A549 (cell line): ENCODE results near the gene SERINC5.

Source experiments
- GATA3 ChIP-seq: IDR thresholded peaks from 2 replicates; pipeline ENCODE4 v1.6.1; 2012; ENCODE audit warnings: borderline replicate concordance
- HOXA7 ChIP-seq: fragments of 250-450 bp; sonication (Bioruptor Pico); IDR thresholded peaks from 2 replicates; pipeline ENCODE4 v1.5.0; 2020; ENCODE audit warnings: mild to moderate bottlenecking, moderate library complexity
- MAFK ChIP-seq: fragments of 450-650 bp; IDR thresholded peaks from 2 replicates; pipeline ENCODE4 v1.6.1; 2014; ENCODE audit not compliant: partially characterized antibody
- NR3C1 ChIP-seq: fragments of >200 bp; sonication (Bioruptor Twin); formaldehyde crosslinking; IDR thresholded peaks from 3 replicates; pipeline ENCODE4 v1.6.1; 2017
- POLR2A ChIP-seq: IDR thresholded peaks from 2 replicates; pipeline ENCODE4 v1.6.1; 2012; ENCODE audit warnings: mild to moderate bottlenecking, low read length
- RAD21 ChIP-seq, 2 experiments: fragments of >200 bp in 1 of 2; sonication (Bioruptor Twin) in 1 of 2; formaldehyde crosslinking in 1 of 2; IDR thresholded peaks in 1 of 2; conservative IDR thresholded peaks in 1 of 2; 2 replicates in 1 of 2; 3 replicates in 1 of 2; pipeline ENCODE4 v1.6.1; 2012 to 2018; ENCODE audit warnings: inconsistent platforms in 1 of 2
- ZFP36 ChIP-seq: fragments of 450-650 bp; IDR thresholded peaks from 2 replicates; pipeline ENCODE4 v1.6.1; 2014; ENCODE audit warnings: borderline replicate concordance; ENCODE audit not compliant: partially characterized antibody
- TF ChIP-seq, protein P1 (sequence below): fragments of >200 bp; sonication (Bioruptor Twin); formaldehyde crosslinking; IDR thresholded peaks from 3 replicates; pipeline ENCODE4 v1.5.1; 2016
- TF ChIP-seq, protein P2 (sequence below): IDR thresholded peaks from 2 replicates; pipeline ENCODE4 v1.6.1; 2012
- TF ChIP-seq, protein P3 (sequence below): fragments of 250-450 bp; sonication (Bioruptor Pico); IDR thresholded peaks from 2 replicates; pipeline ENCODE4 v1.5.0; 2021; ENCODE audit warnings: mild to moderate bottlenecking, moderate library complexity, borderline replicate concordance

DNA sequence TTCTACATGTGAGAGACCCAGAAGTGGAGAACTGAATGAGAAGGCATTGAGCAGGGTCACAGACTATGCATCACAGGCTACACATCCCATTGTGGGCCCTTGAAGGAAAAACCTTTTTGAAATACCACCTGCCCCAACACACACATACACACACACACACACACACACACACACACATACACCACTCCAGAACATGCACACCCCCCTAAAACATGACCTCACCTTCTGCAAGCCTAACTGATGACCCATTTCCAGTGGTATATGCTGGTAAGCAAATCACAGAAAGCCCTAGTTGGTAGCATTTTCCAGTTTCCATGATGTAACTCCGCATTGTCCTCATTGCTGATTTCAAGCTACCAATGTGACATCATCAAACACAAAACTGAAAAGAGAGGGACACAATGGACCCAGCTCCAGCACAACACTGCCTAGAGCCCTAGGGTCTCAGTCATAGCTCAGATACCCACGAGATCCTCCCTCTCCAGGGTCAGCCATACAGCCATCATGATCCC is 184.3 kb downstream of the SERINC5 start:
- TF ChIP-seq GATA3 = no peak
- TF ChIP-seq HOXA7 = no peak
- TF ChIP-seq, protein P1, sequence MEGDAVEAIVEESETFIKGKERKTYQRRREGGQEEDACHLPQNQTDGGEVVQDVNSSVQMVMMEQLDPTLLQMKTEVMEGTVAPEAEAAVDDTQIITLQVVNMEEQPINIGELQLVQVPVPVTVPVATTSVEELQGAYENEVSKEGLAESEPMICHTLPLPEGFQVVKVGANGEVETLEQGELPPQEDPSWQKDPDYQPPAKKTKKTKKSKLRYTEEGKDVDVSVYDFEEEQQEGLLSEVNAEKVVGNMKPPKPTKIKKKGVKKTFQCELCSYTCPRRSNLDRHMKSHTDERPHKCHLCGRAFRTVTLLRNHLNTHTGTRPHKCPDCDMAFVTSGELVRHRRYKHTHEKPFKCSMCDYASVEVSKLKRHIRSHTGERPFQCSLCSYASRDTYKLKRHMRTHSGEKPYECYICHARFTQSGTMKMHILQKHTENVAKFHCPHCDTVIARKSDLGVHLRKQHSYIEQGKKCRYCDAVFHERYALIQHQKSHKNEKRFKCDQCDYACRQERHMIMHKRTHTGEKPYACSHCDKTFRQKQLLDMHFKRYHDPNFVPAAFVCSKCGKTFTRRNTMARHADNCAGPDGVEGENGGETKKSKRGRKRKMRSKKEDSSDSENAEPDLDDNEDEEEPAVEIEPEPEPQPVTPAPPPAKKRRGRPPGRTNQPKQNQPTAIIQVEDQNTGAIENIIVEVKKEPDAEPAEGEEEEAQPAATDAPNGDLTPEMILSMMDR = no peak
- no peak for TF ChIP-seq NR3C1
- TF ChIP-seq, protein P2, sequence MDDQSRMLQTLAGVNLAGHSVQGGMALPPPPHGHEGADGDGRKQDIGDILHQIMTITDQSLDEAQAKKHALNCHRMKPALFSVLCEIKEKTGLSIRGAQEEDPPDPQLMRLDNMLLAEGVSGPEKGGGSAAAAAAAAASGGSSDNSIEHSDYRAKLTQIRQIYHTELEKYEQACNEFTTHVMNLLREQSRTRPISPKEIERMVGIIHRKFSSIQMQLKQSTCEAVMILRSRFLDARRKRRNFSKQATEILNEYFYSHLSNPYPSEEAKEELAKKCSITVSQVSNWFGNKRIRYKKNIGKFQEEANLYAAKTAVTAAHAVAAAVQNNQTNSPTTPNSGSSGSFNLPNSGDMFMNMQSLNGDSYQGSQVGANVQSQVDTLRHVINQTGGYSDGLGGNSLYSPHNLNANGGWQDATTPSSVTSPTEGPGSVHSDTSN = no peak
- no peak for TF ChIP-seq MAFK
- TF ChIP-seq, protein P3, sequence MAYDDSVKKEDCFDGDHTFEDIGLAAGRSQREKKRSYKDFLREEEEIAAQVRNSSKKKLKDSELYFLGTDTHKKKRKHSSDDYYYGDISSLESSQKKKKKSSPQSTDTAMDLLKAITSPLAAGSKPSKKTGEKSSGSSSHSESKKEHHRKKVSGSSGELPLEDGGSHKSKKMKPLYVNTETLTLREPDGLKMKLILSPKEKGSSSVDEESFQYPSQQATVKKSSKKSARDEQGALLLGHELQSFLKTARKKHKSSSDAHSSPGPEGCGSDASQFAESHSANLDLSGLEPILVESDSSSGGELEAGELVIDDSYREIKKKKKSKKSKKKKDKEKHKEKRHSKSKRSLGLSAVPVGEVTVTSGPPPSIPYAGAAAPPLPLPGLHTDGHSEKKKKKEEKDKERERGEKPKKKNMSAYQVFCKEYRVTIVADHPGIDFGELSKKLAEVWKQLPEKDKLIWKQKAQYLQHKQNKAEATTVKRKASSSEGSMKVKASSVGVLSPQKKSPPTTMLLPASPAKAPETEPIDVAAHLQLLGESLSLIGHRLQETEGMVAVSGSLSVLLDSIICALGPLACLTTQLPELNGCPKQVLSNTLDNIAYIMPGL (CRISPR knock-in tag) = no peak
- no peak for TF ChIP-seq POLR2A
- no peak for TF ChIP-seq RAD21 (conservative IDR thresholded peaks at IDR 0.05 in 1 of 2, IDR thresholded peaks at IDR 0.05 in 1 of 2)
- no peak for TF ChIP-seq ZFP36
